ENCODE data around the gene TRPM1. TPM values are rescaled to one million over a fixed set of nuclear protein-coding genes. Genes with fewer than 3 reads are reported as not detected.

TRPM1 gene
- total RNA-seq, 1 donor from 2014 or later, result not detected

GRCh38 chr15:31070867-31071266, 30.7 kb downstream of the TRPM1 start:
- Mint-ChIP-seq H3K27ac (ENCODE audit: unreplicated experiment) (no peak overlapping the region), H3K27me3 (ENCODE audit: low read depth) (peaks cover under 1% of the 10 kb centered on the region), H3K9me3 (ENCODE audit: low read depth) (peaks cover 5% of the 10 kb centered on the region), H3K4me1 (ENCODE audit: low read depth) (no peaks in the 10 kb centered on the region), H3K4me3 (ENCODE audit: unreplicated experiment) (no peak overlapping the region), H3K36me3 (ENCODE audit: low read depth) (peaks cover 2% of the 10 kb centered on the region)
- no peak for DNase-seq (ENCODE audit: low spot score)
- TF ChIP-seq CTCF (IDR thresholded peaks at IDR 0.05), result no peak

GRCh38 chr15:31069360-31070000, 32.0 kb downstream of the TRPM1 start:
- TF ChIP-seq CTCF (IDR thresholded peaks at IDR 0.05), result no peak
- Mint-ChIP-seq H3K9me3 (ENCODE audit: low read depth) (peaks cover 5% of the 10 kb centered on the region), H3K36me3 (ENCODE audit: low read depth) (peaks cover 2% of the 10 kb centered on the region), H3K27ac (ENCODE audit: unreplicated experiment) (no peak overlapping the region), H3K4me3 (ENCODE audit: unreplicated experiment) (no peak overlapping the region), H3K27me3 (ENCODE audit: low read depth) (no peaks in the 10 kb centered on the region), H3K4me1 (ENCODE audit: low read depth) (no peaks in the 10 kb centered on the region)
- no peak for DNase-seq (ENCODE audit: low spot score)

GRCh38 chr15:31067890-31068603, 33.5 kb downstream of the TRPM1 start:
- DNase-seq (ENCODE audit: low spot score), result no peak
- Mint-ChIP-seq H3K27me3 (ENCODE audit: low read depth) (no peaks in the 10 kb centered on the region), H3K9me3 (ENCODE audit: low read depth) (no peaks in the 10 kb centered on the region), H3K27ac (ENCODE audit: unreplicated experiment) (no peak overlapping the region), H3K36me3 (ENCODE audit: low read depth) (no peaks in the 10 kb centered on the region), H3K4me3 (ENCODE audit: unreplicated experiment) (no peak overlapping the region), H3K4me1 (ENCODE audit: low read depth) (no peaks in the 10 kb centered on the region)
- no peak for TF ChIP-seq CTCF (IDR thresholded peaks at IDR 0.05)

GRCh38 chr15:31065824-31066223, 35.7 kb downstream of the TRPM1 start:
- Mint-ChIP-seq H3K27me3 (ENCODE audit: low read depth) (no peaks in the 10 kb centered on the region), H3K4me3 (ENCODE audit: unreplicated experiment) (no peak overlapping the region), H3K4me1 (ENCODE audit: low read depth) (peaks cover 5% of the 10 kb centered on the region), H3K9me3 (ENCODE audit: low read depth) (no peaks in the 10 kb centered on the region), H3K27ac (ENCODE audit: unreplicated experiment) (no peak overlapping the region), H3K36me3 (ENCODE audit: low read depth) (no peaks in the 10 kb centered on the region)
- no peak for DNase-seq (ENCODE audit: low spot score)
- TF ChIP-seq CTCF (IDR thresholded peaks at IDR 0.05), result no peak

GRCh38 chr15:31062911-31063310, 38.6 kb downstream of the TRPM1 start:
- no peaks in the 10 kb centered on the region for H3K9me3 Mint-ChIP-seq (ENCODE audit: low read depth)
- no peaks in the 10 kb centered on the region for H3K36me3 Mint-ChIP-seq (ENCODE audit: low read depth)
- no peak for DNase-seq (ENCODE audit: low spot score)
- no peak overlapping the region for H3K4me3 Mint-ChIP-seq (ENCODE audit: unreplicated experiment)
- H3K4me1 Mint-ChIP-seq (ENCODE audit: low read depth), result peaks cover 5% of the 10 kb centered on the region
- peaks cover 2% of the 10 kb centered on the region for H3K27me3 Mint-ChIP-seq (ENCODE audit: low read depth)
- no peak overlapping the region for H3K27ac Mint-ChIP-seq (ENCODE audit: unreplicated experiment)
- no peak for TF ChIP-seq CTCF (IDR thresholded peaks at IDR 0.05)
